Endothelial cell of umbilical vein (primary cell): ENCODE results near the gene ASCL3. TPM values are rescaled to one million over a fixed set of nuclear protein-coding genes. Genes with fewer than 3 reads are reported as not detected.

Experiments
- BruUV-seq: library from RNA; stranded (reverse); fragments of 400-500 nt; replicated peaks from 2 replicates; lab custom pipeline; 2021; lab: Mats Ljungman, UMichigan
- CTCF ChIA-PET: fragments of 300-600, 350-600 bp; sonication (Branson Sonifier 250); formaldehyde crosslinking; loops from one replicate; lab custom pipeline; 2021; ENCODE audit warnings: antibody characterized with exemption, inconsistent platforms; lab: Charles Lee
- POLR2A ChIA-PET: fragments of 300-600, 350-600 bp; sonication (Branson Sonifier 250); formaldehyde crosslinking; loops from one replicate; lab custom pipeline; 2021; ENCODE audit warnings: antibody characterized with exemption, inconsistent platforms; lab: Charles Lee
- DNase-seq: peaks from one replicate; pipeline ENCODE4 v3.0.0-alpha.2; 2011; ENCODE audit warnings: low read depth, low spot score
- FAIRE-seq: peaks from 2 replicates; lab custom pipeline; 2011; peaks lifted over from hg19 to GRCh38; lab: Jason Lieb, UNC
- H2AFZ ChIP-seq: 2 replicates; pipeline ENCODE4 v1.6.0; 2012; ENCODE audit warnings: low read depth, low read length, control low read depth, inconsistent platforms
- H3K27ac ChIP-seq: 2 replicates; pipeline ENCODE4 v1.5.1; 2011; ENCODE audit warnings: low read depth, mild to moderate bottlenecking, control low read depth, low read length, moderate library complexity; ENCODE audit not compliant: insufficient read depth
- H3K27me3 ChIP-seq, 2 experiments: 2 replicates each; pipeline versions ENCODE4 v1.6.0 to v1.6.1; 2011; ENCODE audit warnings: low read length in 2 of 2, mixed read lengths in 1 of 2; ENCODE audit not compliant: control insufficient read depth in 2 of 2, insufficient read depth in 2 of 2
- H3K36me3 ChIP-seq, 2 experiments: 2 replicates in 1 of 2; 3 replicates in 1 of 2; pipeline ENCODE4 v1.5.1; 2011; ENCODE audit warnings: low read length in 2 of 2, mild to moderate bottlenecking in 1 of 2, moderate library complexity in 1 of 2; ENCODE audit not compliant: control insufficient read depth in 2 of 2, insufficient read depth in 2 of 2; ENCODE audit errors: extremely low read depth in 1 of 2
- H3K4me1 ChIP-seq: 3 replicates; pipeline ENCODE4 v1.5.1; 2011; ENCODE audit warnings: mild to moderate bottlenecking, low read length; ENCODE audit not compliant: control insufficient read depth, insufficient read depth; ENCODE audit errors: extremely low read depth
- H3K4me2 ChIP-seq: 2 replicates; pipeline ENCODE4 v1.6.1; 2011; ENCODE audit warnings: low read length, control low read depth, mixed read lengths; ENCODE audit not compliant: insufficient read depth
- H3K4me3 ChIP-seq, 3 experiments: fragments of 200-600 bp in 1 of 3; sonication (generic), shearing (Covaris generic) in 1 of 3; replicated peaks in 1 of 3; 2 replicates each; pipeline ENCODE4 v1.5.1; 2011 to 2016; ENCODE audit warnings: control low read depth in 3 of 3, low read length in 3 of 3, mild to moderate bottlenecking in 2 of 3, inconsistent platforms in 1 of 3, low read depth in 1 of 3, moderate library complexity in 1 of 3; ENCODE audit not compliant: insufficient read depth in 1 of 3
- H3K79me2 ChIP-seq: 2 replicates; pipeline ENCODE4 v1.6.0; 2012; ENCODE audit warnings: low read length, inconsistent platforms; ENCODE audit not compliant: control insufficient read depth, insufficient read depth
- H3K9ac ChIP-seq: replicated peaks from 2 replicates; pipeline ENCODE3; 2011; ENCODE audit warnings: low read length, control low read depth; ENCODE audit not compliant: insufficient read depth; ENCODE audit errors: extremely low read depth
- H3K9me1 ChIP-seq: replicated peaks from 3 replicates; pipeline ENCODE4 v1.6.0; 2011; ENCODE audit warnings: mild to moderate bottlenecking, low read length; ENCODE audit not compliant: control insufficient read depth, insufficient read depth; ENCODE audit errors: extremely low read depth
- H3K9me3 ChIP-seq: replicated peaks from 2 replicates; pipeline ENCODE4 v1.5.1; 2012; ENCODE audit warnings: low read length, inconsistent platforms; ENCODE audit not compliant: control insufficient read depth, insufficient read depth
- H4K20me1 ChIP-seq: replicated peaks from 2 replicates; pipeline ENCODE3; 2011; ENCODE audit warnings: mild to moderate bottlenecking, low read length; ENCODE audit not compliant: control insufficient read depth, insufficient read depth; ENCODE audit errors: extremely low read depth
- FOS ChIP-seq: IDR thresholded peaks from 2 replicates; pipeline ENCODE4 v1.6.1; 2011; ENCODE audit warnings: mild to moderate bottlenecking, low read length, moderate library complexity, borderline replicate concordance; ENCODE audit not compliant: insufficient read depth
- GATA2 ChIP-seq: IDR thresholded peaks from 2 replicates; pipeline ENCODE4 v1.7.0; 2011; ENCODE audit warnings: low read depth, mild to moderate bottlenecking, moderate library complexity, mixed read lengths, low read length; ENCODE audit not compliant: insufficient read length, insufficient read depth
- JUN ChIP-seq: IDR thresholded peaks from 2 replicates; pipeline ENCODE4 v1.6.1; 2011; ENCODE audit warnings: borderline replicate concordance, low read depth; ENCODE audit not compliant: insufficient read length, insufficient read depth
- MAX ChIP-seq: IDR thresholded peaks from 2 replicates; pipeline ENCODE4 v1.6.1; 2011; ENCODE audit not compliant: insufficient read depth, insufficient read length
- MYC ChIP-seq: IDR thresholded peaks from one replicate; pipeline ENCODE4 v1.6.1; 2011; ENCODE audit warnings: mild to moderate bottlenecking, low read depth, low read length
- POLR2A ChIP-seq: IDR thresholded peaks from 2 replicates; pipeline ENCODE4 v1.6.1; 2012; ENCODE audit warnings: low read depth, mild to moderate bottlenecking, control low read depth, low read length
- POLR2AphosphoS5 ChIP-seq: IDR thresholded peaks from 2 replicates; pipeline ENCODE4 v1.6.1; 2012; ENCODE audit warnings: low read depth, mild to moderate bottlenecking, control low read depth, low read length, moderate library complexity; ENCODE audit not compliant: insufficient read depth
- dilution Hi-C: fragments of 300-500 bp; cut with MboI; formaldehyde crosslinking; loops from one replicate; pipeline ENCODE4 v1.15.0; 2019; ENCODE audit warnings: low sequenced_read_pairs; ENCODE audit not compliant: extremely low pct_ligation_motif_present
- intact Hi-C: fragments of 100-400 bp; cut with micrococcal nuclease; formaldehyde crosslinking; loops from one replicate; pipeline ENCODE4 v1.10.0; 2022
- polyA plus RNA-seq, 4 experiments: library from polyadenylated mRNA; depleted of rRNA in 3 of 4; stranded (reverse) in 3 of 4; unstranded in 1 of 4; fragments of >200 nt; gene quantifications; 2 replicates each; pipeline versions ENCODE4 v1.2.1 to v1.2.3, GENCODE V29; 2011 to 2012; ENCODE audit warnings: missing spikeins in 1 of 4
- total RNA-seq: library from RNA; stranded (reverse); gene quantifications from 2 replicates; pipeline ENCODE4 v1.2.3, GENCODE V29; 2021
- TF ChIP-seq, protein P1 (sequence below), 2 donors: IDR thresholded peaks; 1 replicate in 1 of 2; 2 replicates in 1 of 2; pipeline ENCODE4 v1.5.1; 2011; ENCODE audit warnings: low read length in 2 of 2, mild to moderate bottlenecking in 2 of 2, moderate library complexity in 2 of 2, control low read depth in 1 of 2, inconsistent platforms in 1 of 2, low read depth in 1 of 2; ENCODE audit not compliant: insufficient read depth in 1 of 2; ENCODE audit errors: extremely low read depth in 1 of 2

Gene ASCL3
- total and polyA plus RNA-seq, 2 donors (not counting 3 experiments of a cell fraction or from before 2014, with no cell fraction given), result not detected

DNA sequence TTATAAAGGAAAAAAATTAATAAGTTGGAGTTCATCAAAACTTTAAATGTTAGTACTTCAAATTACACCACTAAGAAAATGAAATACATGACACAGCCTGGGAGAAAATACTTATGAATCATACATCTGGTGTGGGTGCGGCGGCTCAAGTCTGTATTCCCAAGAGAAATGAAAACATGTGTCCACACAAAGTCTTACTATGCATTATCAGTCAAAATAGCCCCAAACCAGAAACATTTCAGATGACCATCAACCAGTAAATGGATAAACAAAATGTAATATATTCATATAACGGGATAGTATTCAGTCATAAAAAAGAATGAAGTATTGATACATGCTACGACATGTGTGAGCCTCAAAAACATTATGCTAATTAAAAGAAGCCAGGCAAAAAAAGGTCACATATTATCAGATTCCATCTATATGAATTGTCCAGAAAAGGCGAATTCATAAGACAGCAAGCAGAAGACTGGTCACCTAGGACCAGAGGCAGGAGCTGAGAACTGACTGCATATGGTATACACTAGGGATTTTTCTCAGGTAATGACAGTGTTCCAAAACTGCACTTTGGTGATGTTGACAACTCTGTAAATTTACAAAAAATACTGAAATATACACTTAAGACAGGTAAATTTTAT is 37.2 kb downstream of the ASCL3 start:
- Histone ChIP-seq H3K4me3 (no peak overlapping the region), H3K4me2 (no peak overlapping the region), H4K20me1 (no peaks in the 10 kb centered on the region), H3K9me3 (no peaks in the 10 kb centered on the region), H2AFZ (no peak overlapping the region), H3K27me3 (no peaks in the 10 kb centered on the region), H3K36me3 (no peaks in the 10 kb centered on the region), H3K9ac (no peak overlapping the region), H3K4me1 (peaks cover 17% of the 10 kb centered on the region), H3K9me1 (no peaks in the 10 kb centered on the region), H3K27ac (no peak overlapping the region), H3K79me2 (no peaks in the 10 kb centered on the region)
- ChIA-PET POLR2A (no interaction called here), CTCF (interaction anchor here (1.5 kb wide), 1 partner anchor 232 kb away, joined by 4 read pairs; no protein-coding TSS in a partner anchor)
- dilution Hi-C loops, result no loop called here
- no TSS peak for BruUV-seq
- intact Hi-C loops, result no loop called here
- DNase-seq (no peak), FAIRE-seq (no peak)
- TF ChIP-seq MYC, result no peak
- TF ChIP-seq GATA2, result no peak
- TF ChIP-seq JUN, result no peak
- no peak for TF ChIP-seq FOS
- TF ChIP-seq MAX, result no peak
- TF ChIP-seq, protein P1, sequence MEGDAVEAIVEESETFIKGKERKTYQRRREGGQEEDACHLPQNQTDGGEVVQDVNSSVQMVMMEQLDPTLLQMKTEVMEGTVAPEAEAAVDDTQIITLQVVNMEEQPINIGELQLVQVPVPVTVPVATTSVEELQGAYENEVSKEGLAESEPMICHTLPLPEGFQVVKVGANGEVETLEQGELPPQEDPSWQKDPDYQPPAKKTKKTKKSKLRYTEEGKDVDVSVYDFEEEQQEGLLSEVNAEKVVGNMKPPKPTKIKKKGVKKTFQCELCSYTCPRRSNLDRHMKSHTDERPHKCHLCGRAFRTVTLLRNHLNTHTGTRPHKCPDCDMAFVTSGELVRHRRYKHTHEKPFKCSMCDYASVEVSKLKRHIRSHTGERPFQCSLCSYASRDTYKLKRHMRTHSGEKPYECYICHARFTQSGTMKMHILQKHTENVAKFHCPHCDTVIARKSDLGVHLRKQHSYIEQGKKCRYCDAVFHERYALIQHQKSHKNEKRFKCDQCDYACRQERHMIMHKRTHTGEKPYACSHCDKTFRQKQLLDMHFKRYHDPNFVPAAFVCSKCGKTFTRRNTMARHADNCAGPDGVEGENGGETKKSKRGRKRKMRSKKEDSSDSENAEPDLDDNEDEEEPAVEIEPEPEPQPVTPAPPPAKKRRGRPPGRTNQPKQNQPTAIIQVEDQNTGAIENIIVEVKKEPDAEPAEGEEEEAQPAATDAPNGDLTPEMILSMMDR (IDR thresholded peaks at IDR 0.05; ENCODE audit: extremely low read depth in 1 of 2, insufficient read depth in 1 of 2, low read depth in 1 of 2, low read length in 2 of 2), result no peak
- TF ChIP-seq POLR2AphosphoS5, result no peak
- TF ChIP-seq POLR2A, result no peak
